HepG2 (cell line): ENCODE data around the gene PKP4. TPM values are rescaled to one million over a fixed set of nuclear protein-coding genes. Genes with fewer than 3 reads are reported as not detected.

Source experiments
- ATAC-seq: fragments of 200-7000 bp; cut with Tn5 transposase; 3 replicates; pipeline ENCODE4 v1.9.1; 2020; ENCODE audit warnings: mild to moderate bottlenecking, moderate library complexity
- BruUV-seq: library from RNA; stranded (reverse); fragments of 400-500 nt; replicated peaks from 2 replicates; lab custom pipeline; 2021; lab: Mats Ljungman, UMichigan
- CTCF ChIA-PET: fragments of 300-600 bp; formaldehyde crosslinking; extraction: SDS; loops from one replicate; lab custom pipeline; 2021; ENCODE audit warnings: low total read pairs, inconsistent platforms, low intra/inter-chr PET ratio; lab: Yijun Ruan, JAX
- POLR2A ChIA-PET: fragments of 350-600 bp; sonication (Branson Sonifier 250); formaldehyde crosslinking; loops from one replicate; lab custom pipeline; 2020; ENCODE audit warnings: antibody characterized with exemption, inconsistent platforms; lab: Yijun Ruan, JAX
- DNase-seq: peaks from one replicate; pipeline ENCODE4 v3.0.0-alpha.2; 2015; ENCODE audit warnings: low spot score
- FAIRE-seq: peaks from 3 replicates; lab custom pipeline; 2011; peaks lifted over from hg19 to GRCh38; lab: Jason Lieb, UNC
- H2AFZ ChIP-seq: one replicate; pipeline ENCODE4 v1.6.1; 2011; ENCODE audit warnings: low read length, inconsistent platforms
- H3K27ac ChIP-seq: fragments of 300-600 bp; 3 replicates; pipeline ENCODE4 v1.8.0; 2011; ENCODE audit warnings: mixed run types, mild to moderate bottlenecking, mixed read lengths, low read length, inconsistent platforms; ENCODE audit not compliant: insufficient read depth; ENCODE audit errors: extremely low read length
- H3K27me3 ChIP-seq, 2 experiments: fragments of 200-600 bp in 1 of 2; 2 replicates in 1 of 2; 3 replicates in 1 of 2; pipeline versions ENCODE4 v1.6.0 to v1.8.0; 2011; ENCODE audit warnings: low read length in 2 of 2, mild to moderate bottlenecking in 2 of 2, moderate library complexity in 2 of 2, inconsistent platforms in 1 of 2; ENCODE audit not compliant: insufficient read depth in 2 of 2, control insufficient read depth in 1 of 2
- H3K36me3 ChIP-seq, 2 experiments: fragments of 200-600 bp in 1 of 2; replicated peaks in 1 of 2; 2 replicates in 1 of 2; 3 replicates in 1 of 2; pipeline versions ENCODE4 v1.5.1 to v1.8.0; 2011; ENCODE audit warnings: low read length in 2 of 2, inconsistent platforms in 1 of 2; ENCODE audit not compliant: insufficient read depth in 2 of 2, control insufficient read depth in 1 of 2
- H3K4me1 ChIP-seq: 2 replicates; pipeline ENCODE4 v1.5.1; 2012; ENCODE audit warnings: low read length, inconsistent platforms; ENCODE audit not compliant: insufficient read depth
- H3K4me2 ChIP-seq: 2 replicates; pipeline ENCODE4 v1.6.0; 2011; ENCODE audit warnings: low read depth, low read length, inconsistent platforms
- H3K4me3 ChIP-seq, 3 experiments: fragments of 200-600 bp in 1 of 3; sonication (generic), shearing (Covaris generic) in 1 of 3; replicated peaks in 1 of 3; 2 replicates each; pipeline ENCODE4 v1.5.1; 2011 to 2016; ENCODE audit warnings: low read length in 3 of 3, inconsistent platforms in 2 of 3, low read depth in 2 of 3, mild to moderate bottlenecking in 2 of 3, control low read depth in 1 of 3, mixed read lengths in 1 of 3; ENCODE audit not compliant: insufficient read depth in 1 of 3
- H3K79me2 ChIP-seq: one replicate; pipeline ENCODE4 v1.6.1; 2011; ENCODE audit warnings: low read length, inconsistent platforms; ENCODE audit not compliant: insufficient read depth
- H3K9ac ChIP-seq: 2 replicates; pipeline ENCODE4 v1.6.0; 2011; ENCODE audit warnings: mild to moderate bottlenecking, low read depth, low read length, inconsistent platforms; ENCODE audit not compliant: insufficient read depth
- H3K9me3 ChIP-seq: 2 replicates; pipeline ENCODE4 v1.5.1; 2012; ENCODE audit warnings: mild to moderate bottlenecking, low read length
- H4K20me1 ChIP-seq: 2 replicates; pipeline ENCODE4 v1.6.0; 2011; ENCODE audit warnings: inconsistent platforms, mild to moderate bottlenecking, low read length, moderate library complexity; ENCODE audit not compliant: insufficient read depth
- CENPBD1 ChIP-seq: sonication (generic); formaldehyde crosslinking; IDR thresholded peaks from 2 replicates; pipeline ENCODE4 v1.8.0; 2022; ENCODE audit warnings: missing genetic modification reagents, low read depth, mild to moderate bottlenecking, borderline replicate concordance
- RBM22 ChIP-seq: fragments of 200-400 bp; formaldehyde crosslinking; optimal IDR thresholded peaks from 2 replicates; pipeline ENCODE3; 2017; ENCODE audit warnings: mild to moderate bottlenecking, low read length, moderate library complexity
- TEAD2 ChIP-seq: sonication (generic); formaldehyde crosslinking; IDR thresholded peaks from 2 replicates; pipeline ENCODE4 v1.9.0; 2021; ENCODE audit warnings: missing genetic modification reagents
- UBTF ChIP-seq: sonication (generic); formaldehyde crosslinking; IDR thresholded peaks from 2 replicates; pipeline ENCODE4 v1.4.0; 2020; ENCODE audit warnings: mild to moderate bottlenecking, missing genetic modification reagents
- ZNF34 ChIP-seq: sonication (generic); formaldehyde crosslinking; IDR thresholded peaks from 2 replicates; pipeline ENCODE4 v1.4.0; 2020; ENCODE audit warnings: mild to moderate bottlenecking, missing genetic modification reagents, borderline replicate concordance
- WGBS: methylation state at CpG from one replicate; pipeline ENCODE4 v1.1.6; 2017; ENCODE audit warnings: low lambda C conversion rate; 5-methylcytosine and 5-hydroxymethylcytosine counted together
- in situ Hi-C: cut with HindIII; loops from 2 replicates; pipeline ENCODE4 v1.10.0; 2017; ENCODE audit warnings: low pct_unique_long_range_greater_than_20kb; ENCODE audit not compliant: extremely low pct_ligation_motif_present
- intact Hi-C: fragments of 100-400 bp; cut with micrococcal nuclease; formaldehyde crosslinking; loops from one replicate; pipeline ENCODE4 v1.10.0; 2022; ENCODE audit not compliant: unreplicated experiment
- polyA plus RNA-seq, 8 experiments: library from polyadenylated mRNA; depleted of rRNA in 3 of 8; stranded (reverse) in 7 of 8; unstranded in 1 of 8; fragments of >200 nt; fragmentation: Illumina TruSeq in 4 of 8; extraction: Trizol in 4 of 8; gene quantifications; 2 replicates each; pipeline versions ENCODE4 v1.2.1 to v1.2.3, GENCODE V29; 2011 to 2016; ENCODE audit warnings: low read depth in 4 of 8, missing spikeins in 1 of 8, mixed read lengths in 1 of 8; ENCODE audit not compliant: insufficient read depth in 1 of 8
- total RNA-seq, 5 experiments: library from RNA; depleted of rRNA; stranded (reverse); fragments of >200 nt; fragmentation: Illumina TruSeq; extraction: Trizol; gene quantifications; 2 replicates each; pipeline ENCODE4 v1.2.3, GENCODE V29; 2016; ENCODE audit warnings: low read depth in 1 of 5

Gene PKP4
- total and polyA plus RNA-seq, 2 of the 13 experiments (the other 11 are each of a cell fraction or from before 2014, with no cell fraction given) = 80.9 to 90.5 TPM

GRCh38 chr2:158598862-158599517 is 142.2 kb downstream of the PKP4 start:
- WGBS = 97% methylated on average over 3 of the region's 3 CpGs
- no peaks in the 10 kb centered on the region for H3K4me1 ChIP-seq
- H3K9ac ChIP-seq = no peak overlapping the region
- ChIA-PET CTCF (no interaction called here), POLR2A (no interaction called here)
- no TSS peak for BruUV-seq
- FAIRE-seq (no peak), ATAC-seq (peak; percentile 43), DNase-seq (no peak)
- H3K27me3 ChIP-seq = no peaks in the 10 kb centered on the region
- H3K4me2 ChIP-seq = no peak overlapping the region
- H2AFZ ChIP-seq = no peak overlapping the region
- H3K36me3 ChIP-seq = peaks cover 6 to 10% of the 10 kb centered on the region in 2 experiments; a peak in 4 of 5 replicates
- intact Hi-C loops (no loop called here), in situ Hi-C loops (no loop called here)
- H3K27ac ChIP-seq = no peak overlapping the region
- H3K79me2 ChIP-seq = peaks cover 3% of the 10 kb centered on the region
- H3K9me3 ChIP-seq = no peaks in the 10 kb centered on the region
- TF ChIP-seq RBM22 (peak; percentile 21), TEAD2 (CRISPR knock-in tag) (no peak), CENPBD1 (no peak), UBTF (CRISPR knock-in tag) (no peak), ZNF34 (CRISPR knock-in tag) (no peak)
- H3K4me3 ChIP-seq = no peak overlapping the region
- no peaks in the 10 kb centered on the region for H4K20me1 ChIP-seq
